ENCODE data around the gene ADGRF3. TPM values are rescaled to one million over a fixed set of nuclear protein-coding genes. Genes with fewer than 3 reads are reported as not detected.

Gene ADGRF3
- total RNA-seq, 1 experiment from 2014 or later = 0.09 TPM

DNA sequence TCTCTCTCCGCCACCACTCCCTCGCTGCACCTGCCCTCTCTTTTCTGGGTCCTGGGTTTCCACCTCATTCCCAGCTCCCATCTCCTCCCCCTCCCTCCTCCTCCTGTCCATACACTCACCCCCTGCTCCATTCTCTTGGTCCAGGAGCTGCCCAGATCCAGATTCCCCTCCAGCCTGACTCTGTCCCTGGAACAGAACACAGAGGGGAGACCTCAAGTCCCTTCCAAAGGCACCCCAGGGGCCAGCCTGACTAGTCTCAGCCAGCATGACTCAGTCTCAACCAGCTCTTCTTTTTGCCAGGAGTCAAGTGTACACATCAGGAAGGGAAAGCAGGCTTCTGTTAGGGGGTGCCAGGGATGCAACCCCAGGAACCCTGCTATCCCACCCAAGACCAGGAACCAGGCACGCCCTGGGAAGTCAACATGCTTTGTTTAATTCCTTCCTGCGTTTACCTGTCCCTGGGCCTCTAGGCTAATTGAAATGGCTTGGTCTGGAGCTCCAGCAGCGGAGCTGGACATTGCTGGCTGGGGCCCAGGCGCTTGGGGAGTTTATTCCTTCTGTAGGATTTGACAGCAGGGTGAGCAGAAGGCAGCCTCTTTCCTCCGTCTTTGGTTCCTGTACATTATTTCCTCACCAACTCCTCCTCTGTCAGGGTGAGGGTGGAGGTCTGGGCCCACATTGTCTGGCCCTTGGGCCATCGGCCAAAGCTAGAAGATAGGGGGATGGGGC lies 29.0 kb downstream of the ADGRF3 start:
- Histone ChIP-seq H2BK5ac (ENCODE audit: insufficient read length, low read length) (no peak overlapping the region), H3K9me3 (ENCODE audit: control insufficient read depth, low read depth, low read length) (no peaks in the 10 kb centered on the region), H4K5ac (ENCODE audit: insufficient read length, low read depth, low read length) (no peak overlapping the region), H3K9ac (ENCODE audit: extremely low read depth, insufficient read length, low read length) (no peak overlapping the region), H2BK15ac (ENCODE audit: low read depth, low read length) (no peak overlapping the region), H4K91ac (ENCODE audit: insufficient read length, low read depth, low read length) (no peak overlapping the region), H3K56ac (ENCODE audit: insufficient read length, low read depth, low read length) (no peak overlapping the region), H3K4me2 (ENCODE audit: insufficient read depth, insufficient read length, low read length) (no peak overlapping the region), H3K79me1 (ENCODE audit: insufficient read depth, low read depth, low read length, poor library complexity, severe bottlenecking) (no peaks in the 10 kb centered on the region), H3K18ac (ENCODE audit: insufficient read length, low read depth, low read length) (no peak overlapping the region), H3T11ph (ENCODE audit: low read length) (no peak overlapping the region), H2AK5ac (ENCODE audit: insufficient read length, low read length) (no peak overlapping the region), H4K8ac (replicated peaks; ENCODE audit: insufficient read length, low read depth, low read length) (no peak overlapping the region), H2BK12ac (ENCODE audit: insufficient read length, low read depth, low read length) (no peak overlapping the region), H3K79me2 (ENCODE audit: insufficient read depth, low read length) (no peaks in the 10 kb centered on the region), H2AFZ (ENCODE audit: low read length) (no peak overlapping the region), H2BK20ac (ENCODE audit: low read depth, low read length, poor library complexity, severe bottlenecking) (no peak overlapping the region), H2BK120ac (ENCODE audit: low read depth, low read length, poor library complexity, severe bottlenecking) (no peak overlapping the region), H3K27ac (ENCODE audit: insufficient read length, low read depth, low read length) (no peak overlapping the region), H3K14ac (ENCODE audit: insufficient read depth, low read length) (no peak overlapping the region), H3K4ac (ENCODE audit: low read depth, low read length) (no peak overlapping the region), H3K23me2 (ENCODE audit: insufficient read length, low read depth, low read length, poor library complexity, severe bottlenecking) (no peaks in the 10 kb centered on the region), H4K20me1 (ENCODE audit: control insufficient read depth, insufficient read depth, insufficient read length) (no peaks in the 10 kb centered on the region), H3K23ac (ENCODE audit: insufficient read length, low read depth, low read length) (no peak overlapping the region), H3K4me1 (ENCODE audit: insufficient read depth, low read length) (peaks cover 7% of the 10 kb centered on the region; the same call in 1 of the 2 replicates), H3K27me3 (ENCODE audit: insufficient read depth, low read length) (no peaks in the 10 kb centered on the region)
- H3K27me3 Mint-ChIP-seq (ENCODE audit: low read depth) = no peaks in the 10 kb centered on the region
- peak overlapping the region; percentile 44 to 76 (median 44); a peak in 5 of 7 replicates for H3K27ac Mint-ChIP-seq
- DNase-seq = no peak
- no peaks in the 10 kb centered on the region for H3K9me3 Mint-ChIP-seq
- H3K4me3 Mint-ChIP-seq = no peak overlapping the region; a peak in 1 of 5 replicates
- peaks cover 30 to 40% of the 10 kb centered on the region in 2 experiments for H3K4me1 Mint-ChIP-seq
- WGBS (ENCODE audit: extremely low coverage, insufficient read length, low lambda C conversion rate) = no CpG with 5 or more reads among the region's 8 CpGs
- no peaks in the 10 kb centered on the region; a peak in 1 of 7 replicates for H3K36me3 Mint-ChIP-seq (ENCODE audit: insufficient read depth in 1 of 3, low read depth in 3 of 3)
- TF ChIP-seq, protein P1, sequence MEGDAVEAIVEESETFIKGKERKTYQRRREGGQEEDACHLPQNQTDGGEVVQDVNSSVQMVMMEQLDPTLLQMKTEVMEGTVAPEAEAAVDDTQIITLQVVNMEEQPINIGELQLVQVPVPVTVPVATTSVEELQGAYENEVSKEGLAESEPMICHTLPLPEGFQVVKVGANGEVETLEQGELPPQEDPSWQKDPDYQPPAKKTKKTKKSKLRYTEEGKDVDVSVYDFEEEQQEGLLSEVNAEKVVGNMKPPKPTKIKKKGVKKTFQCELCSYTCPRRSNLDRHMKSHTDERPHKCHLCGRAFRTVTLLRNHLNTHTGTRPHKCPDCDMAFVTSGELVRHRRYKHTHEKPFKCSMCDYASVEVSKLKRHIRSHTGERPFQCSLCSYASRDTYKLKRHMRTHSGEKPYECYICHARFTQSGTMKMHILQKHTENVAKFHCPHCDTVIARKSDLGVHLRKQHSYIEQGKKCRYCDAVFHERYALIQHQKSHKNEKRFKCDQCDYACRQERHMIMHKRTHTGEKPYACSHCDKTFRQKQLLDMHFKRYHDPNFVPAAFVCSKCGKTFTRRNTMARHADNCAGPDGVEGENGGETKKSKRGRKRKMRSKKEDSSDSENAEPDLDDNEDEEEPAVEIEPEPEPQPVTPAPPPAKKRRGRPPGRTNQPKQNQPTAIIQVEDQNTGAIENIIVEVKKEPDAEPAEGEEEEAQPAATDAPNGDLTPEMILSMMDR (conservative IDR thresholded peaks at IDR 0.05) = no peak

Measured in H9 (cell line).